Measurements from ENCODE around the gene RTKN.

The RTKN gene

DNA sequence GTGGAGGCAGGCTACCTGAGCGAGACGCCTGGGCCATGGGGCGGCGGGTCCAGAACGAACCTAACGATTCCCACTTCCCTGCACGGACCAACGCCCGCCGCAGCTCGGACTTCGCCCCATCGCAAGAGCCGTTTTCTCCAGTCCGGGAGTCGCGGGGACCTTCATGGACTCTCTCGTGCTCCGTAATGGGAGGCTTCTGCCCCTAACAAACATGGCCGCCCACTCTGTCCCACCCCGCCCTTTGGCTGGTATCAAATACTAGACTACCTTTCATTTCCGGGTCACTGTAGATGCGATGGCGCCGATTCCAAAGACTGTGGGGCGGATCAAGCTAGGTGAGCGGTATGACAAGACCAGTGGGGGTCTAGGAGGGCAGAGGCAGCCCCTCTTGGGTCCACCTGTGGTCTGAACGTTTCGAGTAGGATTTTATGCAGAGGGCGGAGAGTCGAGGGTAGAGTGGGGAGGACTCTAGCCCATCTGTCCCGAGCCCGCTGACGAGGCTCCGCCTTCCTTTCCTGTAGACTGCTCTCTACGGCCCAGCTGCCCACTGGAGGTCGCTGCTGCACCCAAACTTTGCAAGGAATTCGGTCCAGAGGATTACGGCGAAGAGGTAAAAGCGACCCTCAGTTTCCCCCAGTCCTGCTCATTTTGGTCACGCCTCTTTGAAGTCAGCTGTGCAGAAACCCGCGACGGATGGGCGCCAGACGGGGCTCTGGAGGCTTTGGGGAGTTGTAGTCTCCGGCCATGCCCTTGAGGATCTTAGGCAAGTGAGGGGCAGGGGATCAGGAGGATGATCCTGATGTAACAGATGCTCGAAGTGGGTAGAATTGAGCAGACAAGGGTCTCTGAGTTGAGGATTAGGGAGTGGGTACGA lies 41.3 kb upstream of the RTKN start, which contains the start of the genes CCDC142 and TTC31:
CCDC142 (minus strand) TSS at position 198 of the 874 bp plus-strand sequence; CDS start at position 37, 161 bp downstream.
TTC31 (plus strand) TSS at position 281 of the 874 bp plus-strand sequence; CDS start at position 296, 15 bp downstream.
- peak within 1 kb of the TSS; percentile 88 for H3K27ac ChIP-seq
- peaks cover 23 to 28% of the 10 kb centered on the region in 2 experiments for H3K4me1 ChIP-seq (ENCODE audit: control insufficient read depth in 1 of 2, insufficient read depth in 1 of 2, low read depth in 1 of 2, low read length in 1 of 2)
- H3K36me3 ChIP-seq = peaks cover 26% of the 10 kb centered on the region
- TF ChIP-seq, protein P1, sequence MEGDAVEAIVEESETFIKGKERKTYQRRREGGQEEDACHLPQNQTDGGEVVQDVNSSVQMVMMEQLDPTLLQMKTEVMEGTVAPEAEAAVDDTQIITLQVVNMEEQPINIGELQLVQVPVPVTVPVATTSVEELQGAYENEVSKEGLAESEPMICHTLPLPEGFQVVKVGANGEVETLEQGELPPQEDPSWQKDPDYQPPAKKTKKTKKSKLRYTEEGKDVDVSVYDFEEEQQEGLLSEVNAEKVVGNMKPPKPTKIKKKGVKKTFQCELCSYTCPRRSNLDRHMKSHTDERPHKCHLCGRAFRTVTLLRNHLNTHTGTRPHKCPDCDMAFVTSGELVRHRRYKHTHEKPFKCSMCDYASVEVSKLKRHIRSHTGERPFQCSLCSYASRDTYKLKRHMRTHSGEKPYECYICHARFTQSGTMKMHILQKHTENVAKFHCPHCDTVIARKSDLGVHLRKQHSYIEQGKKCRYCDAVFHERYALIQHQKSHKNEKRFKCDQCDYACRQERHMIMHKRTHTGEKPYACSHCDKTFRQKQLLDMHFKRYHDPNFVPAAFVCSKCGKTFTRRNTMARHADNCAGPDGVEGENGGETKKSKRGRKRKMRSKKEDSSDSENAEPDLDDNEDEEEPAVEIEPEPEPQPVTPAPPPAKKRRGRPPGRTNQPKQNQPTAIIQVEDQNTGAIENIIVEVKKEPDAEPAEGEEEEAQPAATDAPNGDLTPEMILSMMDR (IDR thresholded peaks at IDR 0.05) = peak; percentile 96
- peak within 1 kb of the TSS; percentile 95 to 100 for H3K4me3 ChIP-seq (ENCODE audit: low read depth in 1 of 2, low read length in 1 of 2)
- no peaks in the 10 kb centered on the region for H3K27me3 ChIP-seq
- no peaks in the 10 kb centered on the region for H3K9me3 ChIP-seq

DNA sequence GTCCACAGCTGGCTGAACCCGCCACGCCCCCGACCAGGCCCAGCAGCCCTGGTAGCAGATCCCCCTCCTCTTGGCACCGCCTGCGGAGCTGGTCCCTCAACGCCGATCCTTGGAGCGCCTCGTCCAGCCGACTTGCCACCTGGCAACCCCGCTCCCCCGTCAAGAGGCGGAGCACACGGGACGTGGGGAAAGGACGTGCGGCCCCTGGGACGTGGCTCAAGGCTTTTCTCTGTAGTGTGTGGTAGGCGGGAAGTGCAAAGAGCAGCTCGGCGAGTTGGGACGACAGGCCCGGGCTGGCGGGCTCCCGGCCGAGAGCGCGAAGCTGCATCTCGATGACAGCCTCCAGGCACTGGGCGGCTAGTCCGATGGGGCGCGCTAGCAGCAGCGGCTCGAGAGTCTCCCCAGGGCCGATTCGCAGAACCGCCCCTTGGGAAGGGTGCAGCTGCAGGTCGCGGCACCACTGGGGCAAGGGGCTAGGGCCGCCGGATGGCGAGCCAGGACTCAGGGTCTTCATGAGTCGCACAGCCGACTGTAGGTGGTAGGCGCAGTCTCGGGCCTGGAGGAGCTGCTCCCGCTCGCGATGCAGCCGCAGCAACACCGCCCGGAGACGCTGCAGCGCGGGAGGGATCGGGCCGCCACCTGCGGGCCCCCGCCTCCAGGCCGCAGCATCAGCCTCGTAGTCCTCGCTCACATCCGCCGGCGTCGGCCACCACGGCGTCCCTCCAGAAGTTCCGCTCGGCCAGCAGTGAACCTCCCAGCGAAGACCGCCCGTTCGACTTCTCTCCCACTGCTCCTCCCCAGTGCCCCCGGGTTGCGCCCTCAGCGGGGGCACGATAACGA lies 40.4 kb upstream of the RTKN start:
- Histone ChIP-seq H3K36me3 (peaks cover 20% of the 10 kb centered on the region), H3K27me3 (no peaks in the 10 kb centered on the region), H3K4me1 (ENCODE audit: control insufficient read depth in 1 of 2, insufficient read depth in 1 of 2, low read depth in 1 of 2, low read length in 1 of 2) (peaks cover 23 to 28% of the 10 kb centered on the region in 2 experiments), H3K27ac (peak overlapping the region; percentile 88), H3K9me3 (no peaks in the 10 kb centered on the region), H3K4me3 (ENCODE audit: low read depth in 1 of 2, low read length in 1 of 2) (peak overlapping the region; percentile 95 to 100)
- TF ChIP-seq, protein P1 (IDR thresholded peaks at IDR 0.05) = no peak

DNA sequence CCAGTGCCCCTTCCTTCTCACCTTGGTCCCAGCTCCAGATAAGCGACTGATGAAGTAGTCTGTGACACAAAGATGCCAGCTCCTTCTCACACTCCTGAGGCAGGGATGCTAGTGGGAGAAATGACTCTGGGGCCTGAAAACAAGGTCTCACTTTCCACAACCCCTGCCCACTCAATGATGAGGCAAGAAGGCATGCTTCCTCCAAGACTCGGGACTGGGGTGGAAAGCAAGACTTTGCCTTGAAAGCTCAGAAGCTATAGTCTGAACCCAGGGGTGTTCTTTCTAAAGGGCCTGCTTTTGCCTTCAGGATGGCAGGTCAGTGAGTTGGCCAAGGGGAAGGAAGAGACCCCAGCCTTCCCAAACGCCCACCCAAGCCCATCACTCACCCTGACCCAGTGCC lies 39.7 kb upstream of the RTKN start:
- peak overlapping the region; percentile 95 to 100 for H3K4me3 ChIP-seq (ENCODE audit: low read depth in 1 of 2, low read length in 1 of 2)
- no peaks in the 10 kb centered on the region for H3K27me3 ChIP-seq
- H3K27ac ChIP-seq = no peak overlapping the region
- TF ChIP-seq, protein P1 (IDR thresholded peaks at IDR 0.05) = no peak
- peaks cover 23 to 28% of the 10 kb centered on the region in 2 experiments for H3K4me1 ChIP-seq (ENCODE audit: control insufficient read depth in 1 of 2, insufficient read depth in 1 of 2, low read depth in 1 of 2, low read length in 1 of 2)
- H3K36me3 ChIP-seq = peaks cover 21% of the 10 kb centered on the region
- no peaks in the 10 kb centered on the region for H3K9me3 ChIP-seq

DNA sequence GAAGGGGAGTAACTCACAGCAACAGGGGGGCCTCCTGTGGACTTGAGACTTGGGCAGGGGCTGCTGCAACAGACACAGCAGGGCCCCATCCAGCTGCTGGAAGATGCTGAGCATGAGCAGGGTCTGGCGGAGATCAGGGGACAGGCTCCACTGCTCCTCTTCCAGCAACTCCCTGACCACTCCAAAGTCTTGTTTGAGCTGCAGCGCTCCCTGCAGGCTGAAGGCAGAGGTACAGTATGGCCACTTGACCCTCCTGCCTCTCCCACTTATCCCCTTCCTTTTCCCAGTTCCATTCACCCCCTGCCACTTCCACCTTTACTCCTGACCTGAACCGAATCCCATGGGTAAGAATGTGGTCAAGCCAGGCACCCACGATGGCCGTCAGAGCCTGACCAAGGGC lies 33.2 kb upstream of the RTKN start:
- Histone ChIP-seq H3K4me3 (ENCODE audit: low read depth in 1 of 2, low read length in 1 of 2) (no peak overlapping the region), H3K4me1 (ENCODE audit: control insufficient read depth in 1 of 2, insufficient read depth in 1 of 2, low read depth in 1 of 2, low read length in 1 of 2) (peaks cover 22 to 23% of the 10 kb centered on the region in 2 experiments), H3K27ac (no peak overlapping the region), H3K36me3 (peaks cover 25% of the 10 kb centered on the region), H3K9me3 (no peaks in the 10 kb centered on the region), H3K27me3 (no peaks in the 10 kb centered on the region)
- TF ChIP-seq, protein P1 (IDR thresholded peaks at IDR 0.05) = no peak

DNA sequence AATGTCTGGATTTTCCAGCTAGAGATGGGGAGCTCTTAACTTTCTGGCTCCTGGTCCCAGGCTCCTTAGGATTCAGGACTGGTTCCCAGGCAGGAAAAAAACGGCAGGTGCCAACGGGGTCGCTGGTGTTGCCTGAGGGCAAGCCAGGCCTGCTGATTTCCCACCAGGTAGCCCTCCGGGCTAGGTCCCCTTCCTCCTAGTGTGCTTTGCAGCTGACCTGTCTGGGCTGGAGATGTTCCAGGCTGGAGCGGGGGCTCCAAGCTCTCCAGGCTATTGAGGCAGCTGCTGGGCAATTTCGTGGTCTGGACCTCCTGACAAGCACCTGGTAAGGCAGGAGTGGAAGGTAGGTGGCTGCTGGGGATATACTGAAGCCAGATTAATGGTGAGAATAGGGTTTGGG lies 32.7 kb upstream of the RTKN start:
- Histone ChIP-seq H3K4me3 (ENCODE audit: low read depth in 1 of 2, low read length in 1 of 2) (no peak overlapping the region), H3K27ac (no peak overlapping the region), H3K36me3 (peaks cover 25% of the 10 kb centered on the region), H3K27me3 (no peaks in the 10 kb centered on the region), H3K4me1 (ENCODE audit: control insufficient read depth in 1 of 2, insufficient read depth in 1 of 2, low read depth in 1 of 2, low read length in 1 of 2) (peaks cover 22 to 23% of the 10 kb centered on the region in 2 experiments), H3K9me3 (no peaks in the 10 kb centered on the region)
- TF ChIP-seq, protein P1 (IDR thresholded peaks at IDR 0.05) = no peak

Data from neutrophil (primary cell).